ENCODE measurements around the gene FAM151A.

FAM151A gene

DNA sequence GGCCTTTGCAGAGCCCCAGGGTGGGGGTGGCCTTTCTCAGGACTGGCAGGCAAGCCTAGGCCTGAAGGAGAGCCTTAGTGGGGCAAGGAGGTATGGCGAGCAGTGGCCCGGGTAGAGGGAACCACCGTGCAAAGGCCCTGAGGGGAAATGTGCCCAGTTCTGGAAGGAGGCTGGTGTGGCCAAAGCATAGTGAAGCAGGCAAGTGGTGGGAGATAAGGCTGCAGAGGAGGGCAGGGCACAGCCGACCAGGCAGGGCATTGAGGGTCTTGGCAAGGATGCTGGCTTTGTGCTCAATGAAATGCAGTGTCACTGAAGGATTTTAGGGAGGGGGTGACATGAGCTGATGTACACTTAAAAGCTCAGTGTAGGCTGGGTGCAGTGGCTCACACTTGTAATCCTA is 41.0 kb upstream of the FAM151A start:
- ChIA-PET CTCF (interaction anchor here (0.8 to 2.1 kb wide), 2 partner anchors 9 to 12 kb away, joined by 3 to 12 read pairs; no protein-coding TSS in a partner anchor), POLR2A (no interaction called here)

DNA sequence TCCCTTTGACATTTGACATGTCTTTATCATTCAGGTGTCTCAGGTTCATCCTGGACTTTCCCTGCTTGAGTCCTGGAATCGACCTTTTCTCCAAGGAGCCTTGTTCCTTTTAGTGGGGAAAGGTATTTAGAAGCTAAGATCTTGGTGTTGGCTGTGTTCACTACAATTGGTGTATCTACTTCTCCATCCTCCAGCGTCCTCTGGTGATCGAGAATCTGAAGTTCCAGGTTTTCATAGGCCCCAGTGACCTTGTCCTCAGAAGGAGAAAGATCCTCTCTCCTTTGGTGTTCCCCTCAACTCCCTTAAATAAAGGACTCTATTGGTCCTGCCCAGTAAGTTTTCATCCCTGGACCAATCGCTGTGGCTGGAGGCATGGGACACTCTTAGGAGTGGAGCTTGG is 40.4 kb upstream of the FAM151A start:
- no peak for TF ChIP-seq CTCF (IDR thresholded peaks at IDR 0.05; ENCODE audit: insufficient read depth, low read length, missing control alignments)
- ChIA-PET POLR2A (no interaction called here), CTCF (interaction anchor here (0.7 to 2.1 kb wide), 6 partner anchors 8 to 595 kb away, joined by 3 to 12 read pairs (median 4); no protein-coding TSS in a partner anchor)
- no peak overlapping the region for H3K4me3 ChIP-seq (ENCODE audit: low read depth, low read length)
- DNase-seq (ENCODE audit: low read depth, low spot score) = no peak

More for the DNA sequence above, 41.0 kb upstream of the FAM151A start:
- DNase-seq (ENCODE audit: low read depth, low spot score) = no peak
- no peak overlapping the region for H3K4me3 ChIP-seq (ENCODE audit: low read depth, low read length)
- TF ChIP-seq CTCF (IDR thresholded peaks at IDR 0.05; ENCODE audit: insufficient read depth, low read length, missing control alignments) = no peak

DNA sequence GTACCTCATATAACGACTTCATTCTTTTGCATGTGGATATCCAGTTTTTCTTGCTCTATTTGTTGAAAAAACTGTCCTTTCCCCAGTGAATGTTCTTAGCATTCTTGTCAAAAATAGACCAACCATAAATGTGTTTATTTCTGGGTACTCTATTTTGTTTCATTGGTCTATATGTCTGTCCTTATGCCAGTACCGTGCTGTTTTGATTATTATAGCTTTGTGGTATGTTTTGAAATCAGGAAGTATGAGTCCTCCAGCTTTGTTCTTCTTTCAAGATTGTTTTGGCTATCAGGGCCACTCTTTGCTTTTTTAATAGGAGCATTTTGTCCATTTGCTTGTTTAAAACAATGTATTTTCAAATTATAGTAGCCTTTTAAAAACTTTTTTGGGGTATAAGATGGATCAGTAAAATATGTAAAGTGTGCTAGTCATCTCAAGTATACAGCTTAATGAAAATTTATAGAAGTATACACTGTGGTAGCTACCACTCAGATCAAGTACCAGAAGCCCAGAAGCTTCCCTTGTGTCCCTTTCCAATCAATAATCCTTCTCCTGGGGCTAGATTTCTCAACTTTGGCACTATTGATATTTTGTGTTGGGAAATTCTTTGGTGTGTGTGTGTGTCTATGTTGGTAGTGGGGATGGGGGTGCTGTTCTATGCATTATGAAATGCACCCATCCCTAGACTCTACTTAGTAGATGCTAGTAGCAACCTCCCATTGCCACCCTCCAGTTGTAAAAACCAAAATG is 35.0 kb upstream of the FAM151A start:
- no peak for DNase-seq (ENCODE audit: low read depth, low spot score)
- no peak for TF ChIP-seq CTCF (IDR thresholded peaks at IDR 0.05; ENCODE audit: insufficient read depth, low read length, missing control alignments)
- ChIA-PET CTCF (interaction anchor here (1.7 kb wide), 1 partner anchor 10 kb away, joined by 4 read pairs; no protein-coding TSS in a partner anchor), POLR2A (no interaction called here)
- H3K4me3 ChIP-seq (ENCODE audit: low read depth, low read length) = no peak overlapping the region

DNA sequence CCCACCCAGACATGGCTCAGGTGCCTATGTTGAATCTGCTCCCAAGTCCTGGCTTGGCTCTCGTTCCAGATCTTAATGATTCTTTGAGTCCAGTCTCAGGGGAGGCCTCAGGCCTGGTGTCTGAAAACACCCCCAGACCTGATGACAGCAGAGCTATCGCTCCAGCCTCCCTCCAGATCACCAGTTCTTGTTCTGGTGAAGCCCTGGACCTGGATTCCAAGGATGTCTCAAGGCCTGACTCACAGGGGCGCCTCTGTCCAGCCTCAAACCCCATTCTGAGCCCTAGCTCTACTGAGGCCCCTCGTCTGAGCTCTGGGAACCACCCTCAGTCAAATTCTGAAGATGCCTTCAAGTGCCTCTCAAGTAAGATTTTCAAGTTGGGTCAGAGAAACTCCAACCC is 29.7 kb upstream of the FAM151A start:
- TF ChIP-seq CTCF (IDR thresholded peaks at IDR 0.05; ENCODE audit: insufficient read depth, low read length, missing control alignments) = no peak
- no peak overlapping the region for H3K4me3 ChIP-seq (ENCODE audit: low read depth, low read length)
- DNase-seq (ENCODE audit: low read depth, low spot score) = no peak
- ChIA-PET CTCF (no interaction called here), POLR2A (no interaction called here)

GRCh38 chr1:54652168-54652567 is 28.8 kb upstream of the FAM151A start:
- TF ChIP-seq CTCF (IDR thresholded peaks at IDR 0.05; ENCODE audit: insufficient read depth, low read length, missing control alignments) = no peak
- no peak for DNase-seq (ENCODE audit: low read depth, low spot score)
- CTCF ChIA-PET = interaction anchor here (1.3 to 1.5 kb wide), 2 partner anchors 11 to 13 kb away, joined by 3 to 4 read pairs; no protein-coding TSS in a partner anchor
- H3K4me3 ChIP-seq (ENCODE audit: low read depth, low read length) = no peak overlapping the region
- POLR2A ChIA-PET = no interaction called here

DNA sequence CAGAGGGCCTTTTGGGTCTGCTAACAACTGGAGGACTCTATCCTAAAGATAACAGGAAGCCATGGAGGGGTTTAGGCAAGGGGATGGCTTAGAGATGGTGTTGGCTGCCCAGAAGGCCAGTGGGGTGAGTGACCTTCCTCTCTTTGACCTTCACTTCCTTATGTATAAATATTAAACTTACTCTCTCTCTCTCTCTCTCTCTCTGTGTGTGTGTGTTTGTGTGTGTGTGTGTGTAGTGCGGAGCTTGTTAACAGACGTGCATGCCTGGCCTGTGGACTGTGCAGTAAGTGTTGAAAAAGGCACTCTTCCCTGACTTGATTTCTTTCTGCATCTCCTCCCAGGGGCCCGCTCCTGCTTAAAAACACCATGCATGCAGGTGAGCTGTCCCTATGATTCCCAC is 28.3 kb upstream of the FAM151A start:
- no peak overlapping the region for H3K4me3 ChIP-seq (ENCODE audit: low read depth, low read length)
- no peak for TF ChIP-seq CTCF (IDR thresholded peaks at IDR 0.05; ENCODE audit: insufficient read depth, low read length, missing control alignments)
- POLR2A ChIA-PET = no interaction called here
- no peak for DNase-seq (ENCODE audit: low read depth, low spot score)
- CTCF ChIA-PET = interaction anchor here (1.3 to 1.5 kb wide), 2 partner anchors 12 to 13 kb away, joined by 3 to 4 read pairs; no protein-coding TSS in a partner anchor
